ENCODE measurements around the gene CEBPG. TPM values are rescaled to one million over a fixed set of nuclear protein-coding genes. Genes with fewer than 3 reads are reported as not detected.

CEBPG gene
- total and polyA plus RNA-seq, 2 donors (not counting 1 experiment from before 2014, with no cell fraction given), result 13.7 to 66.7 TPM

DNA sequence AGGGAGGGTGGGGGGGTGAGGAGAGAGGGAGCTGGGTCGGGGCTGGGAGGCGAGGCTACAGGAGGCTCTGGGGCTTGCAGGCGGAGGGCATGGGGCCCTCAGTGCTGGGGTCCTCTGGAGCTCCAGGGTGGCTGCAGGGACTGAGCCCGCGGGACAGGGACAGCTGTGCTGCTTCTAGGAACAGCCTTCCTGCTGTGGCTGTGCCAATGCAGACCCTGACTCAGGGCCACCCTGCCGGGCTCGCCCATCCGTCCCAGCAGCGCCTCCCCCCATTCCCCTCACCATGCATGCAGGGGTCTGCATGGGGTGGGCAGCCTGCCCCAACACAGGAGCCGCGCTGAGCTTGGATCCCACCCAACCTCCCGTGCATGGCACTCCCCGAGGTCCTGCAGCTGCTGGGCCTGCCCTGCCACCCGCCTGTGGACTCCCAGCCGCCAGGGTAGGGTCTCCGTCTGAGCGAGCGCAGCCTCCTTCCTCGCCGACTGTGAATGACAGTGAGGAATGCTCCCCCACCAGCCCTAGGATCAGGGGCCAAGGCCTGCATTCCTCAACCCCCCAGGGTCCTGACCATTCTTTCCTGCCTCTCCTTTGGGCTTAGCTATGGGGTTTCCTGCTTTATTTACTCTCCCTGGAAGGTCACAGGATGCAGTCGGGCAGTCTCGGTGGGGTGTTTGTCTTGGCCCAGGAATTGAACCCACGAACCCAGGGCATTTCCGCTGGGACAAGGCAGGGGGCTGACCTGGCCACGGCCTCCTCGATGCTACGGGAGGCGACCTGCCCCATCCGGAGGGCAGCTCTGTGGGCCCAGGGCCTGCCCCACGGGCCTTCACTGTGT lies 23.4 kb downstream of the CEBPG start:
- no peaks in the 10 kb centered on the region for H4K20me1 ChIP-seq (ENCODE audit: control insufficient read depth, extremely low read depth, insufficient read depth, low read length)
- H3K4me1 ChIP-seq (ENCODE audit: control insufficient read depth, extremely low read depth, insufficient read depth, low read length), result peaks cover 18% of the 10 kb centered on the region

DNA sequence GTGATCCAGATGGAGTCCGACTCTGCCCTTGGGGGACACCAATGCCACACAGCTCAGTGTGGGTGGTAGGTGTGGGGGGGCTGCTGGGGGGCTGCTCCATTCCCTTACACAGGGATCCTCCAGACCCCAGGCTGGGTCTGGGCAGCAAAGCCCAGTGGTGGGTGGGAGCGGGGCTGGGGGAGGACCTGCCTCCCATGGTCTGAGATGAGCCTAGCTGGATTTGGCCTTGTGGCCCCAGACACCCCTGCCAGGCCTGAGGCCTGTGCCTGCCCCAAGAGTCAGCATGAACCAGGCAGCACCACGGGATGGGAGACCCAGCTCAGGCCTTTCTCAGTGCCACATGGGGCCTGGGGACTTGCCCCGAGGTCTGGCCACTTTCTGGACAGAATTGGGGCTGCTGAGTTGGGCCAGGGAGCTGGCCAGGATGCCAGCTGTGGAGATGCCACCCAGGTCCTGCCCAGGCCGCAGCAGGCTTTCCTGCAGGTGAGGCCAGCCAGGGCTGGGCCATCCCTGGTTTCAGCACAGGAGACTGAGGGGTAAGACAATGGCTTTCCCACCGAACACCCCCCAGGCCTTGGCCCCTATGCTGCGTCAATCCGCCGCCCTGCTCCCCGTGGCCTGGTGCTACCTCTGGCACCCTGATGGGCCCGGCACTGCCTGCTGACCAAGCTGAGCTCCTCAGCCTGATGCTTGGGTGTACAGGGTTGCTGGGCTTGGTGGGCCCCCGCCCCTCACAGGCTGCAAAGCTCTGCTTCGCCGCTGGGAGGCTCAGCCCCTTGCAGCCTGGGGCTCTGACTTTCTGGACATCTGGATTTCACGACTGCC lies 24.2 kb downstream of the CEBPG start:
- TF ChIP-seq, protein P1, sequence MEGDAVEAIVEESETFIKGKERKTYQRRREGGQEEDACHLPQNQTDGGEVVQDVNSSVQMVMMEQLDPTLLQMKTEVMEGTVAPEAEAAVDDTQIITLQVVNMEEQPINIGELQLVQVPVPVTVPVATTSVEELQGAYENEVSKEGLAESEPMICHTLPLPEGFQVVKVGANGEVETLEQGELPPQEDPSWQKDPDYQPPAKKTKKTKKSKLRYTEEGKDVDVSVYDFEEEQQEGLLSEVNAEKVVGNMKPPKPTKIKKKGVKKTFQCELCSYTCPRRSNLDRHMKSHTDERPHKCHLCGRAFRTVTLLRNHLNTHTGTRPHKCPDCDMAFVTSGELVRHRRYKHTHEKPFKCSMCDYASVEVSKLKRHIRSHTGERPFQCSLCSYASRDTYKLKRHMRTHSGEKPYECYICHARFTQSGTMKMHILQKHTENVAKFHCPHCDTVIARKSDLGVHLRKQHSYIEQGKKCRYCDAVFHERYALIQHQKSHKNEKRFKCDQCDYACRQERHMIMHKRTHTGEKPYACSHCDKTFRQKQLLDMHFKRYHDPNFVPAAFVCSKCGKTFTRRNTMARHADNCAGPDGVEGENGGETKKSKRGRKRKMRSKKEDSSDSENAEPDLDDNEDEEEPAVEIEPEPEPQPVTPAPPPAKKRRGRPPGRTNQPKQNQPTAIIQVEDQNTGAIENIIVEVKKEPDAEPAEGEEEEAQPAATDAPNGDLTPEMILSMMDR (conservative IDR thresholded peaks at IDR 0.05 in 1 of 2, IDR thresholded peaks at IDR 0.05 in 1 of 2; ENCODE audit: low read depth in 1 of 2, low read length in 2 of 2), result peak in 1 of 2 donors; percentile 31
- no peak for TF ChIP-seq EZH2 (IDR thresholded peaks at IDR 0.05; ENCODE audit: low read length, missing control alignments)
- no peaks in the 10 kb centered on the region for H3K27me3 ChIP-seq (ENCODE audit: control insufficient read depth, insufficient read depth, low read length)
- H3K4me1 ChIP-seq (ENCODE audit: control insufficient read depth, extremely low read depth, insufficient read depth, low read length), result peaks cover 18% of the 10 kb centered on the region
- H3K79me2 ChIP-seq (ENCODE audit: control insufficient read depth, insufficient read depth, low read length), result no peaks in the 10 kb centered on the region
- H3K36me3 ChIP-seq (ENCODE audit: control insufficient read depth, insufficient read depth, low read length), result no peaks in the 10 kb centered on the region
- no peaks in the 10 kb centered on the region for H3K9me3 ChIP-seq (ENCODE audit: control insufficient read depth, insufficient read depth, low read depth, low read length)
- H3K4me2 ChIP-seq (ENCODE audit: extremely low read depth, insufficient read depth, low read length), result no peak overlapping the region
- no peak overlapping the region for H3K4me3 ChIP-seq (replicated peaks in 1 of 4; ENCODE audit: control extremely low read depth in 1 of 4, insufficient read depth in 1 of 4, low read depth in 3 of 4, low read length in 4 of 4)
- no peak overlapping the region for H2AFZ ChIP-seq (ENCODE audit: low read length)
- H3K27ac ChIP-seq (ENCODE audit: insufficient read depth, low read length), result no peak overlapping the region
- H3K9ac ChIP-seq (ENCODE audit: insufficient read depth, low read length), result no peak overlapping the region
- no peak for DNase-seq (ENCODE audit: low read depth in 2 of 2)
- H4K20me1 ChIP-seq (ENCODE audit: control insufficient read depth, extremely low read depth, insufficient read depth, low read length), result no peaks in the 10 kb centered on the region

More for the DNA sequence above, 23.4 kb downstream of the CEBPG start:
- H3K79me2 ChIP-seq (ENCODE audit: control insufficient read depth, insufficient read depth, low read length), result no peaks in the 10 kb centered on the region
- H3K4me3 ChIP-seq (replicated peaks in 1 of 4; ENCODE audit: control extremely low read depth in 1 of 4, insufficient read depth in 1 of 4, low read depth in 3 of 4, low read length in 4 of 4), result no peak overlapping the region
- no peaks in the 10 kb centered on the region for H3K36me3 ChIP-seq (ENCODE audit: control insufficient read depth, insufficient read depth, low read length)
- H2AFZ ChIP-seq (ENCODE audit: low read length), result no peak overlapping the region
- H3K9me3 ChIP-seq (ENCODE audit: control insufficient read depth, insufficient read depth, low read depth, low read length), result no peaks in the 10 kb centered on the region
- no peak overlapping the region for H3K27ac ChIP-seq (ENCODE audit: insufficient read depth, low read length)
- H3K9ac ChIP-seq (ENCODE audit: insufficient read depth, low read length), result no peak overlapping the region
- TF ChIP-seq, protein P1 (conservative IDR thresholded peaks at IDR 0.05 in 1 of 2, IDR thresholded peaks at IDR 0.05 in 1 of 2; ENCODE audit: low read depth in 1 of 2, low read length in 2 of 2), result no peak
- no peak for TF ChIP-seq EZH2 (IDR thresholded peaks at IDR 0.05; ENCODE audit: low read length, missing control alignments)
- no peaks in the 10 kb centered on the region for H3K27me3 ChIP-seq (ENCODE audit: control insufficient read depth, insufficient read depth, low read length)
- DNase-seq (ENCODE audit: low read depth in 2 of 2), result no peak
- no peak overlapping the region for H3K4me2 ChIP-seq (ENCODE audit: extremely low read depth, insufficient read depth, low read length)

DNA sequence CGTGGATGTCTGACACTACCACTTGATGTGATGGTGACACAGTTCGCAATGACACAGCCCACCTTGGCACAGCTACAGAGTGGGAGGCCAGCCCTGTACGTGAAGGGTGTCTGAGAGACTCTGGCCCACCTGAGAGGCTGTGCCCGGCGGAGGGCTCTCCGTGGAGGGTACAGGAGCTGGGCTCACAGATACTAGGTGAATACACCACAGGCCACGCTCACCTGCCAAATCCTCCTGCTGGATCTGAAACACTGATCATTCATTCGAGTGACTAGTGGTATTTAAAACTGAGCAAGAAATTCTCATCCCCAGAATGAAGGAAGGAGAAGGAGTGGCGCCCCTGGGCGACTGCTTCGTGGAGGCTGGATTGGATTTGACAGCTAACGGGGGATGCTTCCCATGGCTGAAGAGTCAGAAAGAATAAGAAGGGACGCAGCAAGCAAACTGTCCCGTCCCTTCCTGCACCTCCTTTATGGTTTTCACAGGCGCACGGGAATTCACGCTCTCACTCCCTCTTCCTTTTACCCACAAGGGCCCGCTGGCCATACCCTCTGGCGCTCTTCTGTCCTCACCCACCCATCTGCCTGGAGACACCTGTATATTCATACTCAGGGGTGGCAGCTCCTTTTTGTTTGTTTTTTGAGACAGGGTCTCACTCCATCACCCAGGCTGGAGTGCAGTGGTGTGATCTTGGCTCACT lies 25.0 kb downstream of the CEBPG start:
- no peaks in the 10 kb centered on the region for H3K9me3 ChIP-seq (ENCODE audit: control insufficient read depth, insufficient read depth, low read depth, low read length)
- H4K20me1 ChIP-seq (ENCODE audit: control insufficient read depth, extremely low read depth, insufficient read depth, low read length), result no peaks in the 10 kb centered on the region
- H3K4me1 ChIP-seq (ENCODE audit: control insufficient read depth, extremely low read depth, insufficient read depth, low read length), result peaks cover 17% of the 10 kb centered on the region
- H3K4me3 ChIP-seq (replicated peaks in 1 of 4; ENCODE audit: control extremely low read depth in 1 of 4, insufficient read depth in 1 of 4, low read depth in 3 of 4, low read length in 4 of 4), result no peak overlapping the region
- no peaks in the 10 kb centered on the region for H3K27me3 ChIP-seq (ENCODE audit: control insufficient read depth, insufficient read depth, low read length)
- H2AFZ ChIP-seq (ENCODE audit: low read length), result no peak overlapping the region
- no peaks in the 10 kb centered on the region for H3K79me2 ChIP-seq (ENCODE audit: control insufficient read depth, insufficient read depth, low read length)
- no peak overlapping the region for H3K9ac ChIP-seq (ENCODE audit: insufficient read depth, low read length)
- H3K4me2 ChIP-seq (ENCODE audit: extremely low read depth, insufficient read depth, low read length), result no peak overlapping the region
- TF ChIP-seq EZH2 (IDR thresholded peaks at IDR 0.05; ENCODE audit: low read length, missing control alignments), result no peak
- TF ChIP-seq, protein P1 (conservative IDR thresholded peaks at IDR 0.05 in 1 of 2, IDR thresholded peaks at IDR 0.05 in 1 of 2; ENCODE audit: low read depth in 1 of 2, low read length in 2 of 2), result no peak
- H3K27ac ChIP-seq (ENCODE audit: insufficient read depth, low read length), result no peak overlapping the region
- DNase-seq (ENCODE audit: low read depth in 2 of 2), result no peak
- no peaks in the 10 kb centered on the region for H3K36me3 ChIP-seq (ENCODE audit: control insufficient read depth, insufficient read depth, low read length)

Data from fibroblast of lung (primary cell).